Measurements from ENCODE around the gene CASP3.

The CASP3 gene

DNA sequence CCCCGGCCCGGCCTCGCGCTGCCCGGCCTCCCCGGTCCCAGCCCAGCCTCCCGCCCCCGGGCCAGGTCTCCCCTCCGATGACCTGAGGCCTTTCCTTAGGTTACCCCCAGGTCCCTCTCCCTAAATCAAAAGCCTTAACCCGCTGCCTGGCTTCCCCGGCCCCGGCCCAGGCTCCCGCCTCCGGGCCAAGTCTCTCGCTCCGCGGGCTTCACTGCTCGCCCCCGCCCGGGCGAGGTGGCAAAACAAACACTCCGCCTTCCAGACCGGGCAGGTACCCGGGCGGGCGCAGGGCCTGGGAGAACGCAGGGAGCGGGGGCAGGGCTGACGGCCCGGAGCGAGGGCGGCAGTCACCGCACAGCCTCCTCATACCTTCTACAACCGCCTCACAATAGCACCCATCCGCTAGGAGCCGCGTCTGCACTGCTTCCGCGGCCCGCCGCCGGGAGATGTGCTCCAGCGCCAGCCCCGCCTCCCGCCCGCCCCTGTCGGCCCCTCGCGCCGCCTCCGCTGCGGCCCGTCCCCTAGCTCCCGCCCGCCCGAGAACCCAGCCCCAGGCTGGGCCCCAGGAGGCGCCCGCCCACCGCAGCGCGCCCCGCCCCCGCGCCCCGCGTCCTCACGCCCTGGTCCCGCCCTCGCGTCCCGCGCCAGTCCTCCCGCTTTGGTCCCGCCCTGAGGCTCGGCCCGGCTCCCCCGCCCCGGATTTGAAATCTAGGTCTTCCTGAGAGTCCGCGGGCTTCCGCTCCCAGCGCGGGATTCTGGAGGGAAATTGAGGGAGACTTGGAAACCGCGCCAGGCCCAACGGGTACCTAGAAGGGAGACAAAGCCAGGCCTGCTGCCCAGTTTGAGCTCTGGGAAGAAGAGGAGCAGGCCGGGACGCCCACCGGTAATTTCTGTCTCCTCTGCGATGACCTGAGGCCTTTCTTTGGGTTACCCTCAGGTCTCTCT, at the start of gene CASP3, which contains the start of gene PRIMPOL:
TSS of gene CASP3 (minus strand) at position 422 of the 945 bp plus-strand sequence. CDS start 10,994 bp downstream, outside the sequence.
TSS of gene PRIMPOL (plus strand) at position 713 of the 945 bp plus-strand sequence. CDS start 7,403 bp downstream, outside the sequence.
- DNase-seq (ENCODE audit: low read depth, low spot score) = peak; percentile 90

DNA sequence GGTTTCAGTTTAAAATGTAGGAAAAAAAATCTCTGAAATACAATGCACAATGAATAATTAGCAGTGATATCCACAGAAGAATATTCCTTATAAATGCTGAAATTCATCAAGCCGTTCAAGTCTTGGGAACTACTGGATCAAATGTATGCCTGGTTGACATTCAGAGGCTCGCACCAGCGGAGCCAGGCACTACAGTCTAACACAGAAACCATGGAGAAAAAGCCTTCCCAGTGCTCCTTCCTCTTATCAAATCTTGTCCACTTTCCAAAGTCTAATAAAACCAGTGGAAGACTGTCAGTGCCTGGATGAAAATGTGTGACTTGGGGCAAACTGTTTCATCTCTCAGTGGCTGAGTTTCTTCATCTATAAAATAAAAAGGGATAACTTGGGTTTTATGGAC, 48.7 kb upstream of the CASP3 start:
- DNase-seq (ENCODE audit: low read depth, low spot score) = no peak

DNA sequence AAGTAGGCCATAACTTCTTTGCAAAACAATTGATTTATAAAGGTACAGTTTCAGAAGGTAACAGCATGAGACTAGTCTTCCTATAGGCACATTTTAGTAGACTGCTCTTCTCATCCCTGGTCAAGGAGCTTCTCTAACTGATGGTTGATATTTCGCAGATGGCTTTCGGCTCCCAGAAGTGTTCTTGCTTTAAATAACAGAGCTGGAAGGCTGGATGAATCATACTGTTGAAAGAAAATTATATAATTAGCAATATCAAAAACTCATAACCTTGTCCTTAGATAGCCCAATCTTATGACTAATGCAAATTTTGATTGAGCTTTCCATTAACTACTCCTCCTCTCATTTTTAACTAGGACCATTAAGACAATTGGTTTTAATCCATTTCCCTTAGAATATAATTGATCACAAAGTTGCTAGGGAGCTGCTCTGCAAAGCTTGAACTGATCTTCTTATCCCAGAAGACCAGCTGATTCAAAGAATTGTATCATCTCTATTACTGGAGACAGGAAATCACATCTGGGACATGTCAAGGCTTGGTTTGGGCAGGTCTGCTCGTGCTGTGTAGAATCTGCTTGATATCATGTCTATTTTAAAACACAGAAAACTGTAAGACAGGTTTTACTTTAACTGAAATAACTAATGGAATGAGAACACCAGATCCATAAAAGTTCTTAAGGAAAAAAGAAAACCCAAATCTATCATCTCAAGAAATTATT, 46.1 kb upstream of the CASP3 start:
- no peak for DNase-seq (ENCODE audit: low read depth, low spot score)

DNA sequence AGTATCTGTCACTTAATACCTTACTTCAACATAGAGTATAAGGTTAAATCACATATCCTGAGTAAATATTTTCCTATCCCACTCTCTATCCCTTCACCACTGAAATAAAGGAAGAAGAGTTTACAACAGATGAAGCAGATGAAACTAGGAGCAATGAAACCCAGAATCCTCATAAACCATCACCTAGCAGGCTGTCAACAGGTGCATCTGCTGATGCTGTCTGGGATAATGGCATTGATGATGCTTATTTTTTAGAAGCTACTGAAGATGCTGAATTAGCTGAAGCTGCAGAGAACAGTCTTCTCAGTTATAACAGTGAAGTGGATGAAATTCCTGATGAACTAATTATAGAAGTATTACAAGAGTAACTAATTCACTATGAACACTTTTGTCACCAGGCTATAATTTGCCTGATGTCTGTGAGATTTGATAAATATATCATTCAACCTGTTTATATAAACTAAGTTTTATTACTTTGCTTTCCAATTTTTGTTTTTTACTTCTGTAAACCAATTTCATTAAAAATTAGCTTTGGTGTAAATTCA, 45.2 kb upstream of the CASP3 start:
- DNase-seq (ENCODE audit: low read depth, low spot score) = no peak

DNA sequence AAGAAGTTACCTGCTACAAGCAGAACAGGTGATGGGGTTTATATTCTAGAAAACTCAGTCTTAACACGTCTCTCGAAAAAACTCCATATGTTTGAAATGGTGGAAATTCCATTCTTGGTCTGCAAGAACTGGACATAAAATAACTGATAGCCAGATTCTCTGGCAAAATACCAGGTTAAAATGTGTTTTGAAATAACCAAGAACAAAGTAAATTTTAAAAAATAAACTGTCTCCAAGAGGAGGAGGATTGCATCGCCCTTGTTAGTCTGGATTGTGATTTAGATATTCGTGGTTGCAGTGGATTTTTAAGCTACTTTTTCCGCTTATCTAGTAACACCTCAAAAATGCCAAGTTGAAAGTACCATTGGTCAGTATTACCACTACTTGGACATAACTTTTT, 43.8 kb upstream of the CASP3 start:
- no peak for DNase-seq (ENCODE audit: low read depth, low spot score)

DNA sequence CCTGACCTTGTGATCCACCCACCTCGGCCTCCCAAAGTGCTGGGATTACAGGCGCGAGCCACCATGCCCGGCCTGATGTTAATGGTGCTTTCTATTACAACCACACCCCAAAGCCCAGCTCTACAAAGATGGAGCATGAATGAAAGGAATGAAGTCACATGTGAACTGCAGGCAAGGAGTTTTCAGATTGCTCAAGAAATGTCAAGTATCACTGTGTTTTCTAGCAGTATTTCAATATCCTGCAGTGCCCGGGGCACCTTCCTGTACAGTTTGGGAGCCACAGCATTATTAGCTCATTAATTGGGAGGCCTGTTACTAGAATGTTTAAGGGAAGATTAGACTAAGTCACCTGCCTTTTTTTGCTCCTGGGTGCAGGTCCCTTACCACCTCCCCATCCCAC, 40.4 kb upstream of the CASP3 start:
- no peak for DNase-seq (ENCODE audit: low read depth, low spot score)

DNA sequence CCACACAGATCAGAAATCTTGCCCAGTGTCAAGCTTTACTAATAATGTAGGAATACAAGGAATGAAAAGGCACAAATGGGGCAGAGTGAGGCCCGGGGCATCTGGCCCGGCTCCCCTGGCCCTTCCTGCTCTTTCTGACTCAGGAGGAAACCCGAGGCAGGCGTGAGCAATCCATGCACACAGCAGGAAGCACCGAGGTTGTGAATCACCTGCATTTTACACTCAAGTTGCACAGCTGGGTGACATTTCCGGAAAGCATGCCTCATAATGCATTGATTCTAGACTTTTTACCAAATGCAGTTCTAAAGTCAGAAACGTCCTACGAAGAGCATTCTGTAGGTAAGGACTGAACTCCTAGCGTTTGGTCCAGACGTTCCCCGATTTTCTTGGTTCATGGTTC, 39.2 kb upstream of the CASP3 start:
- DNase-seq (ENCODE audit: low read depth, low spot score) = peak; percentile 47

DNA sequence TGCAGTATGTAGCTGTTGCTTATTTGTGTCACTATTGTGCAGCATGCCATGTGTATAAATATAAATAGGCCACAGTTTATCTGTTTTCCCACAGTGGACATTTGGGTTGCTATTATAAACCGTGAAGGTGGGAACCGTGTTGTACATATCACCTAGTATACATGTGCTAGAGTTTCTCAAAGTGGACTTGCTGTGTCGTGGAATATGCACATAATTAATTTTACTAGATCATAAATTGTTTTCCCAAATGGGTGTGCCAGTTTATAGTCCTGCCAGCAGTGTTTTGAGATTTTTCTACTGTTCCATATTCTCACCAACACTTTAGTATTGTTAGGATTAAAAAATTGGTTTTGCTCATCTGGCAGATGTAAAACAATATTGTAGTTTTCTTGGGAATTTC, 38.8 kb upstream of the CASP3 start:
- DNase-seq (ENCODE audit: low read depth, low spot score) = no peak

DNA sequence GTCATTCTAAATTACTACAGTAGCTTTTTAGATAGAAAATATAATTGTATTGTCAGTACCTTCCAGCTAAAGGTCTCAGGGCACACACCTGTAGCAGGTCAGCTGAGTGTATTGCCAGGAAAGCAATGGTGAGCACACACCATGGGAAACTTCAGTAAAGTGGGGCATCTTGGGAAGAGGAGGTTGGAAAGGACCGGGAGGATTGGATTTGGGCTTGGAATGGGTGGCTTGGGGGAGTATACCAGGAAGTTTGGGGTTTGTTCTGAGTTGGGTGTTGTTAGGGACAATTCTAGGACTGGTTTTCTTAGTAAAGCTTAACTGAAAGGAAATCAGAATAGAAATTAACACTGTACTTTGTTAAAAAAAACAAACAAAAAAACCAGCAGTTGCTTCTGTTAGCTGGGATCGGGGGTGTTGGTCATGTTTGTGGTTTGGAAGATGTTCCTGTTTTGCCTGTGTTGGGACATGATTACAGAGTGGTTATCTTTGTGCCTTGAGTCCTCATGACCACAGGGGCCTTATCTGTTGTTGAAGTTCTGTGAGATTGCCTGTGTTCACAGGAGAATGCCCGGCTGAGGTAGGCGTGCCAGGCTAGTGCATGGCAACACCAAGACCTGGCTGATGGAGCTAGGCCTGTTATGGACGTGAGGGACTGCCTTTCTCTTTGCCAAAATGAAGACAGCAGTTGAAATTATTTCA, 35.4 kb upstream of the CASP3 start:
- DNase-seq (ENCODE audit: low read depth, low spot score) = no peak

DNA sequence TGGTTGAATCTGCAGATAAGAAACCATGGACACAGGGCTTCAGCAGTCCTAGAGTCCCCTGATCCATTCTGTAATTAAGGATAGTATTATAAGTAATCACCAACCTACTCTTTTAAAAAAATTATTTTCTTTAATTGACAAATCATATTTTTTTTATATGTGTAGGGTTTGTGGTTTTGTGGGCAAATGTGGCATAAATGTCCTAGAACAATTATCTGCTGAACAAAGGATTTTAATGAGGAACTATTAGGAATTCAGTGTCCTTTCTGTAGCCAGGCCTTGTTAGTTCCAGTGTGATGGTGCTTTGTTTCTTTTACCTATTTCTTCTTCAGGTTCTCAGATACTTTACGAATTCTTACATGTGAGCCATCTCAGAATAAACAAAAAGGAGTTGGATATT, 32.7 kb upstream of the CASP3 start:
- no peak for DNase-seq (ENCODE audit: low read depth, low spot score)

DNA sequence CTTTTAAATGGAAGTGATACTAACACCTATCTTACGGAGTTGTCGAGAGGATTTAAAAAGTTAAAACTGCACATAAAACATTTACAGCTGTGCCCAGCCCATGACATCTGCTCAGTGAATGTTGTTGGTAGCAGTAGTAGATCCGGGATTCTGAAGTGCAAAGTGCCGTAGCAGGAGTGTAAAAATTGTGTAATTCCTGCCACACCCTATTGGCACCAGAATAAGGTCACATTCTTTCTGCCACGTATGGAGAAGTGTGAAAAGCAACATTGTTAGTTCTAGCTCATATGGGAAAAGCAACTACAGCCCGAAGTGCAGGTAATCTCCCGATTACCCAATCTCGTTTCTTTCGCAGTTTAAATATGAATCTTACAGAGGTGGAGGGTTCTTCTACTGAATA, 31.5 kb upstream of the CASP3 start:
- no peak for DNase-seq (ENCODE audit: low read depth, low spot score)

DNA sequence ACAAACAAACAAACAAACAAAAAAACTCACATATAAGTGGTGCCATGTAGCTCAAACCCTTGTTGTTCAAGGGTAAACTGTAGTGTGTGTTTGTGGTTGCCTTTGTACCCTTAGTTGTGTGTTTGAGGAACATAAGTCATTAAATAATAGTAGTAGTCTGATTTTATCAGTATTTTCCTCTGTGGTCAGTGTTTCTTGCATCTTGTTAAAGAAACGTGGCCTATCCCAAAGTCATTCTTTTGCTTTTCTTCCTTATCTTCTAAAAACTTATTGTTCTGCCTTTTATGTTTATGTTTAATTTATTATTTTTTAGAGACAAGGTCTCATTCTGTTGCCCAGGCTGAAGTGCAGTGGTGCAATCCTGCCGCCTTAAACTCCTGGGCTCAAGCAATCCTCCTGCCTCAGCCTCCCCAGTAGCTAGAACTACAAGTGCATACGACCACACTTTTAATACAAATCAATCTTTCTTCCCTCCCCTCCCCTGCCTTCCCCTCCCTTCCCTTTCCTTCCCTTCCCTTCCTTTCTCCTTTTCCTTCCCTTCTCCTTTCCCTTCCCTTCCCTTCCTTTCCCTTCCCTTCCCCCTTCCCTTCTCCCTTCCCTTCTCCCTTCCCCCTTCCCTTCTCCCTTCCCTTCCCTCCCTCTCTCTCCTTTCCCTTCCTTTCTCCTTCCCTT, 26.7 kb upstream of the CASP3 start:
- DNase-seq (ENCODE audit: low read depth, low spot score) = no peak

DNA sequence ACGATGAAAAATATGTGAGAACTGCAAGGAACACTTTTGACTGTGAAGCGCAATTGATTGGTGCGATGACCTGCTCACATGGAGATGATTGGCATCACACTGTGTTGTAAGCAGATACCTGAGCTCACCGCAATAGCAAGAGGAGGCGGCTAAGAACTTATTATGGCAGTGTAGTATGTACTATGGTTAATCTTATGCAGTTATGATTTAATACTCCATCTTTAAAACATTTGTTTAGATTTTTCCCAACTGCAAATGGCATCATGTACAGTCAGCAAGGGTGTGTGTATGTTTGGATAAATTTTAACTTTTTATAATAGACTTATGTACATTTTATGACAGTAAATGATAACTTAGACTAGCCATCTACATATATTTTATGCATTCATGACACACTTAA, 25.8 kb upstream of the CASP3 start:
- no peak for DNase-seq (ENCODE audit: low read depth, low spot score)

DNA sequence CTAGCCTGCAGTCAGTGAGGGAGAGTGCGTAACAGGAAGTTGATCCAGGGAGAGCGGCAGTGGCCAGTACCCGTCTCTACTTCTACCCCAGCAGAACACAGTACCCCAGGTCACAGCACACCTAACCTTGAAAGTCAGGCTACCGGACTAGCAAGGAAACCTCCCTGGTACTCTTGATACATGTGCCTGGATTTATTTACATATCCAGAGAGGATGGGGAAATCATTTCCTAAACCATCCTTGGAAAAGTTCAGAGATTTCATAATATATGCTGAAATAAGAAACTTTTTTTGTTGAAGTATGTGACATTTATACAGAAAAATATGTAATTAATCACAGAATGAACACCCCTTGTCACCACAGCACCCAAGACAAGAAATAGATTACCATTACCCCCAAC, 24.8 kb upstream of the CASP3 start:
- no peak for DNase-seq (ENCODE audit: low read depth, low spot score)

DNA sequence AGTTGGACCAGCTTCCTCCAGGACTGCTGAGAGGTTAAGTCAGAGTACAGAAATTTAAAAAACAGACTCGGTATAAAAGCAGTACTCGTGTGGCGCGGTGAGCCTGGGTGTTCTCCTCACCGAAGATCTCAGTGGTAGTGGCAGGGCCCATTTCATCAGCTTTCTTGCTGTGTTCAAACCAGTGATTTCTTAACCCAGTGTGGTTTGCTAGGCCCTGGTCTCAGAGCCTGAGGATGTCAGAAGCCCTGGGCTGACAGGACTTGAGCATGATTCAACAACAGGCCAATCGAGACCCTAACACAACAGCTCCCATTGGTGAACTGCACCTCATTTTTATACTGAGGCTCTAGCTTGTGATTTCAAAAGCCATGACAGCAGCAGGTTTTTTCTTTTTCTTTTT, 23.5 kb upstream of the CASP3 start:
- DNase-seq (ENCODE audit: low read depth, low spot score) = no peak

DNA sequence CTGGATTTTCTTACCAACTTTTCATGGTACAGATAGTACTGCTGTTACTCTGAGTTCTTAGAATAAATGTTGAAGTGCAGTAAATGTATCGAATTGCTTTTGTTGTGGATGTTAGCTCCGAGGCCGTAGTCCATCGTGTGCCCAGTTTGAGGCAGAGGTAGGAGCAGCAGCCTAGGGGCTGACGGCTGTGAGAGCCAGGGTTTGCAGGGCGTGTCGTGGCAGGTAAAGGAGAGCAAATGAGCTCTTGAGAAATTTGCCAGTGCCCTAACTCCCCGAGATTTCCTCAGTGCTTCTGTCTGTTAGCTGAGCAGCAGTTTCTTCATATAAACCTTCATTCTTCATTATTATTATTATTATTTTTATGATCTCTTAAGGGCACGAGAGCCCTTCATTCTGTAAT, 21.9 kb upstream of the CASP3 start:
- no peak for DNase-seq (ENCODE audit: low read depth, low spot score)

DNA sequence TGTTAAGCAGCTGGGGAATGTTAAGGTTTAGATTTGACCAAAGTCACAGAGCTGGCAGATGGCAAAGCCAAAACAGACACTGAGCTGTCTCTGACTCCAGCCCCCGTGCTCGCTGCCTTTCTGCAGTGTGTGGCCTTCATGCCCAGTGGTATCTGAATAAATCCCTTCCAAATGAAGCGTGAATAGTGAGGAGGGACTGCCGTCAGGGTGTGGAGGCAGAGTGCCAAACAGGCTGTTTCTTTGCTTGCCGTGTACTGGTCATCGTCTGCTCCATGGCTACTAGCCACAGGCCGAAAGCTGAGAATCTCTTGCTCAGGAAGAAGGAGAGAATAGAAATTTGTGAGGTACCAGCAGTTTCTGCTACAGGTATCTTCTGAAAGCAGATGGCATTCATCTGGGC, 20.0 kb upstream of the CASP3 start:
- DNase-seq (ENCODE audit: low read depth, low spot score) = no peak

DNA sequence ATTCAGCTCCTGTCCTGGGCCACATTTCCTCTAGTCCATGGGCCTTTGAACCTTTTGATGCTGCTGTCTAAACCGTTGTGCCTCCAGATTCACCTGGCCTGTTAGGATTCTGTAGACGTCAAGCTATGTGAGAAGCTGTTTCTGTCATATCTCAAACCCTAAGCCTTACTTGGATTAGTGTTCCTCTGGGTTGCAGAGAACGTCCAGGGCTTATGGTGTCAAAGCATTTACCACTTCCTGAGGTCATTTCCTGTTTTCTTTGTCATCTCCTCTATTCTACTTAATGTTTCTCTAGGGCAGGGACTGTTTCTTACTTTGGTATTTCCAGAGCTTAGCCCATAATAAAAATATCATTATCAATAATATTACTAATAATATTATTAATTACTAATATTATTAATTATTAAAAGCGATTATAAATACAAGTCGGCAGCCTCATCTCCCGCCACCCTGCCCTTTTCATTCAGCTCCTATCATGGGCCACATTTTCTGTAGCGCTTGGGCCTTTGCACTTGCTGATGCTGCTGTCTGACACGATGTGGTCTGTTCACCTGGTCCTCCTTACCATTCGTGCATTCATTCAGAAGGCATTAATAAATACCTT, 19.4 kb upstream of the CASP3 start:
- no peak for DNase-seq (ENCODE audit: low read depth, low spot score)

DNA sequence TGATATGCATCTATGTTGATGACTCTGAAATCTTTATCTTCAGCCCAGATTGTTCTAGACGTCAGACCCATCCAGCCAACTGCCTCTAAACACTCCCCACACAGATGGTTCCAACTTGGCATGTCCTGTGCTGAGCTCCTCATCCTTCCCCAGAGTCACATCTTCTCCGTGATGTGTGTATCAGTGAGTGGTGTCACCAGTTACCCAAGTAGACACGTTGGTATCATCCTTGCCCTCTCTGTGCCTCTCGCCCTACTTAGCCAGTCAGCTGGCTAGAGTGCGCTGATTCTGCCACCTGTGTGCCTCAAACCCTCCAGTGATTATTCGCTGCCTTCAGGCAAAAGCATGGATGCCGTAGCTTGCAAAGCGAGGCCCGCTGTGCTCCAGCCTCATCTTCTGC, 18.8 kb upstream of the CASP3 start:
- no peak for DNase-seq (ENCODE audit: low read depth, low spot score)

DNA sequence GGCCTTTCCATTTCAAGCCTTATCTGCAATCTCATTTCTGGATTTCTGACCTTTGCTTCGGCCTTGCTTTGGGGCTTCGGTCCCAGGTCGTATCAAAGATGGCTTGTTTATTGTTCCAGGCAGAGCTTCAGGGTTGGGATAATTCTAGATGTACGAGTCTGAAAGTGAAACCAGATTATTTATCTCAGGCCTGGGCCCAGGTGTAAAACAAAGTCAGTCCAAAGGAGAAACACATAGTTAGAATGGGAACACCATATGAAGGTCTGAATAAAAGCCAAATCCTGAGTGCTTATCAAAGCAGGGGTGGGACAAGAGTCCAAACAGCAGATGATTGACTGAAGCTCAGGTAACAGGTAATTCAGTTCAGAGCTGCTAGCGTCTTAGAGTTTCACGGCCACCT, 17.4 kb upstream of the CASP3 start:
- no peak for DNase-seq (ENCODE audit: low read depth, low spot score)

Data from smooth muscle cell of the brain vasculature (primary cell).